ENCODE measurements around the gene CDC14A.
A peak's percentile ranks its signal among the peaks of the same experiment; 100 is the strongest.

Gene CDC14A

GRCh38 chr1:100378956-100379355 is 26.6 kb downstream of the CDC14A start:
- no peak for TF ChIP-seq CTCF (conservative IDR thresholded peaks at IDR 0.05; ENCODE audit: low read depth, low read length)
- no peak overlapping the region for H3K4me3 ChIP-seq (ENCODE audit: low read depth, low read length)
- no peak for DNase-seq (ENCODE audit: low read depth)

GRCh38 chr1:100380635-100381034 is 28.3 kb downstream of the CDC14A start:
- TF ChIP-seq CTCF (conservative IDR thresholded peaks at IDR 0.05; ENCODE audit: low read depth, low read length) = no peak
- no peak for DNase-seq (ENCODE audit: low read depth)
- H3K4me3 ChIP-seq (ENCODE audit: low read depth, low read length) = no peak overlapping the region

GRCh38 chr1:100382657-100383056 is 30.4 kb downstream of the CDC14A start:
- DNase-seq (ENCODE audit: low read depth) = no peak
- no peak overlapping the region for H3K4me3 ChIP-seq (ENCODE audit: low read depth, low read length)
- no peak for TF ChIP-seq CTCF (conservative IDR thresholded peaks at IDR 0.05; ENCODE audit: low read depth, low read length)

GRCh38 chr1:100383743-100384405 is 31.6 kb downstream of the CDC14A start:
- no peak for DNase-seq (ENCODE audit: low read depth)
- H3K4me3 ChIP-seq (ENCODE audit: low read depth, low read length) = no peak overlapping the region
- TF ChIP-seq CTCF (conservative IDR thresholded peaks at IDR 0.05; ENCODE audit: low read depth, low read length) = no peak

- no peak for TF ChIP-seq CTCF (conservative IDR thresholded peaks at IDR 0.05; ENCODE audit: low read depth, low read length)
- peak; percentile 74 for DNase-seq (ENCODE audit: low read depth)
- H3K4me3 ChIP-seq (ENCODE audit: low read depth, low read length) = no peak overlapping the region
Measured at GRCh38 chr1:100387209-100387608, 34.9 kb downstream of the CDC14A start.

- TF ChIP-seq CTCF (conservative IDR thresholded peaks at IDR 0.05; ENCODE audit: low read depth, low read length) = no peak
- DNase-seq (ENCODE audit: low read depth) = peak; percentile 24
- no peak overlapping the region for H3K4me3 ChIP-seq (ENCODE audit: low read depth, low read length)
Measured at GRCh38 chr1:100387657-100388350, 35.5 kb downstream of the CDC14A start.

- no peak overlapping the region for H3K4me3 ChIP-seq (ENCODE audit: low read depth, low read length)
- no peak for DNase-seq (ENCODE audit: low read depth)
- TF ChIP-seq CTCF (conservative IDR thresholded peaks at IDR 0.05; ENCODE audit: low read depth, low read length) = no peak
Measured at GRCh38 chr1:100390531-100390930, 38.2 kb downstream of the CDC14A start.
